ENCODE data around the gene CCL4L2.
"Not testable (repeated sequence)": the region's sequence is repeated elsewhere in the genome, so short reads cannot be mapped to it uniquely, and the experiment has no call there.

CCL4L2 gene

DNA sequence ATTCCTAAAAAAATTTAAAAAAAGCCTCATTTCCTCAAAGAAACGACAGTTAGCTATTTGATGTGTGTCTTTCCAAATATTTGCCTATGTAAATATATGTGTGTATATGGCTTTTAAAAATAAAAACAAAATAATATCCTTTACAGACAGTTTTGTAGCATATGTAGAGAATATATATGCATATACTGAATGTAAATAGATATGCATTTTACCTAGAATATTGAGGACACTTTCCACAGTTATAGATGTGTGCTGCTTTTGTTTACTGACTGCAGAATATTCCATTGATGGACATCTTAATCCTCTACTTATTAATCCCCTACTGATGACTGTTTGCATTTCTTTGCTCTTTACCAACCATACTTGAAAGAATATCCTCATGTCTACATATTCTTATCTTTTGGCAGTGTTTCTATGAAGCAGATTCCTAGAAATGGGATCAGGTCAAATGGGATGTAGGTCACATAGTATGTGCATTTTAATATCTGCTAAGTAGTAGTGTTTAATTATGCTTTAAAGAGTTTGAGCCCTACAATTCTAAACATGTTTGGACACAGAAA, 17.6 kb upstream of the CCL4L2 start:
- Histone ChIP-seq H3K9ac (ENCODE audit: low read length) (no peak overlapping the region), H3K27ac (ENCODE audit: low read depth, low read length, poor library complexity, severe bottlenecking) (no peak overlapping the region), H4K20me1 (ENCODE audit: insufficient read depth, low read length) (no peaks in the 10 kb centered on the region), H3F3A (ENCODE audit: insufficient read depth, low read length) (no peaks in the 10 kb centered on the region), H3K36me3 (ENCODE audit: insufficient read depth, low read length) (no peaks in the 10 kb centered on the region), H3K9me2 (ENCODE audit: low read depth, low read length) (no peaks in the 10 kb centered on the region), H3K79me2 (ENCODE audit: insufficient read depth, low read length) (no peaks in the 10 kb centered on the region), H2AFZ (ENCODE audit: low read length) (no peak overlapping the region), H3K4me1 (ENCODE audit: insufficient read depth, low read length, severe bottlenecking) (peaks cover 27% of the 10 kb centered on the region), H3K4me3 (ENCODE audit: low read depth, low read length, poor library complexity, severe bottlenecking) (no peak overlapping the region), H3K9me3 (ENCODE audit: low read length) (no peaks in the 10 kb centered on the region), H3K4me2 (ENCODE audit: low read length) (no peak overlapping the region), H3K27me3 (ENCODE audit: insufficient read depth, low read length) (no peaks in the 10 kb centered on the region)
- TF ChIP-seq EZH2 (IDR thresholded peaks at IDR 0.05; ENCODE audit: borderline replicate concordance, low read length) (no peak), CTCF (IDR thresholded peaks at IDR 0.05; ENCODE audit: low read length) (no peak)

DNA sequence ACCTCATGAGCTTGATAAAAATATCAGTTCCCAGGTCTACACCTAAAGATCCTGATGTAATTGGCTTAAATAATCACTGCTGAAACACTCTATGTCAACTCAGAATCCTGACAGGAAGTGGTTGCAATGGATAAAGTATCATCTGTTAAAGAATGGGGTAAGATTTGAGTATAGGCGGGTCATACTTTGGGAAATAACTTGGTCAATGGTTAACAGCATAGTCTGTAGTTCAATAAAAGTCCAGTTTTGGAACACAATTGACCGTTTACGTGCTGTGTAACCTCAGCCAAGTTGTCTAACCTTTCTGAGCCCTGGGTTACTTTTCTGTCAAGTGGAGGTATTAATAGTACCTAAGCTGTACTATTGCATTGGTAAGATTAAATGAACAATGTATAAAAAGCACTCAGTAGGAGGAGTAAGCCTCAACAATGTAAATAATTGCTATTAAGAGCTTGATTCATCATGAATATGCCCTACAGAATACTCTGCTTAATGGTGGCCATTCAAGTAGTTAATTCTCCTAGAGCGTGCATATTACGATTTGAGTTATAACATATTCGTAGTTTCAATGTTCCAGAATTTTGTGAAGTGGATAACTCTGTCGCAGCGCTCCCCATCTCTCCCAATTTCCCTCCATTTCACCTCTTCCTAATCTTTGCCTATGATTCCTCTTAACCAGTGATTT, 16.6 kb upstream of the CCL4L2 start:
- not testable (repeated sequence) for H3K27ac ChIP-seq (ENCODE audit: low read depth, low read length, poor library complexity, severe bottlenecking); H3K9ac ChIP-seq (ENCODE audit: low read length)

GRCh38 chr17:36194832-36195433, 15.9 kb upstream of the CCL4L2 start:
- Histone ChIP-seq H3K4me1 (ENCODE audit: insufficient read depth, low read length, severe bottlenecking) (peaks cover 28% of the 10 kb centered on the region), H3K27ac (ENCODE audit: low read depth, low read length, poor library complexity, severe bottlenecking) (peak overlapping the region; percentile 54)
- H3F3A ChIP-seq (ENCODE audit: insufficient read depth, low read length); H3K4me2 ChIP-seq (ENCODE audit: low read length); H3K27me3 ChIP-seq (ENCODE audit: insufficient read depth, low read length); H3K36me3 ChIP-seq (ENCODE audit: insufficient read depth, low read length); H3K9me3 ChIP-seq (ENCODE audit: low read length); H3K79me2 ChIP-seq (ENCODE audit: insufficient read depth, low read length); H4K20me1 ChIP-seq (ENCODE audit: insufficient read depth, low read length); H3K9me2 ChIP-seq (ENCODE audit: low read depth, low read length); H2AFZ ChIP-seq (ENCODE audit: low read length); H3K4me3 ChIP-seq (ENCODE audit: low read depth, low read length, poor library complexity, severe bottlenecking); H3K9ac ChIP-seq (ENCODE audit: low read length): not testable (repeated sequence)

More for the DNA sequence above, 16.6 kb upstream of the CCL4L2 start:
- H2AFZ ChIP-seq (ENCODE audit: low read length); H4K20me1 ChIP-seq (ENCODE audit: insufficient read depth, low read length); H3K4me2 ChIP-seq (ENCODE audit: low read length); H3F3A ChIP-seq (ENCODE audit: insufficient read depth, low read length); H3K36me3 ChIP-seq (ENCODE audit: insufficient read depth, low read length); H3K4me3 ChIP-seq (ENCODE audit: low read depth, low read length, poor library complexity, severe bottlenecking); H3K9me3 ChIP-seq (ENCODE audit: low read length); H3K9me2 ChIP-seq (ENCODE audit: low read depth, low read length); H3K79me2 ChIP-seq (ENCODE audit: insufficient read depth, low read length); H3K27me3 ChIP-seq (ENCODE audit: insufficient read depth, low read length): not testable (repeated sequence)
- H3K4me1 ChIP-seq (ENCODE audit: insufficient read depth, low read length, severe bottlenecking), result peaks cover 26% of the 10 kb centered on the region

DNA sequence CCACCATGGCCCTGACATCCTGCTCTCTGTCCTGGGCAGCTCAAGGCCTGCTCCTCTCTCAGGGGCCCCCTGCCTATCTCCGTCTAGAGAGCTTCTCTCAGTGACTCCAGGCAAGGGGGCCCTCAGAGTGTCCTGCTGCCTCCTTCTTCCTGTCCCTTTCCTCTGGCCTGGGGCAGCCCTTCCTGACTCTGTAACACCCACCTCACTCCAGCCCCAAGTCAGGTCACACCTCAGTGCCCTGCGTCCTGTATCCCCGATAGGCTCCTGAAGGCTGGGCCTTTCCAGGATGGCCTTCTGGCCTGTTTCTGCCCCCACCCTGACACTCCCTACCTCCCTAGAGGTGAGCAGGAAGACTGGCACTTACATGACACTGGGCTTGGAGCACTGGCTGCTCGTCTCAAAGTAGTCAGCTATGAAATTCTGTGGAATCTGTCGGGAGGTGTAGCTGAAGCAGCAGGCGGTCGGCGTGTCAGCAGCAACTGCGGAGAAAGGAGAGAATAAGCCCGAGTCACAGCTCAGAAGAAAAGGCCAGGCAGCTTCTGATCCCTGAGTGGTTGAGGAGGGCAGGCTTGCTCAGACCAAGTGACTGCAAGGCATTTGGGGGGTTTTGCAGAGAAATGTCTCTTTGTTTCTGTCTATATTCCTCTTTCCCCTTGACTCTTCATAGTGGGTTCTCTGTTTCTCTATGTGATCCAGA, 15.3 kb upstream of the CCL4L2 start:
- Histone ChIP-seq H2AFZ (ENCODE audit: low read length) (no peak overlapping the region), H3K79me2 (ENCODE audit: insufficient read depth, low read length) (no peaks in the 10 kb centered on the region), H3K27ac (ENCODE audit: low read depth, low read length, poor library complexity, severe bottlenecking) (peak overlapping the region; percentile 54), H3K27me3 (ENCODE audit: insufficient read depth, low read length) (no peaks in the 10 kb centered on the region), H3K9me2 (ENCODE audit: low read depth, low read length) (no peaks in the 10 kb centered on the region), H3K36me3 (ENCODE audit: insufficient read depth, low read length) (no peaks in the 10 kb centered on the region), H3K4me1 (ENCODE audit: insufficient read depth, low read length, severe bottlenecking) (peaks cover 28% of the 10 kb centered on the region), H3K9me3 (ENCODE audit: low read length) (no peaks in the 10 kb centered on the region), H3K4me2 (ENCODE audit: low read length) (peak overlapping the region; percentile 14; the same call in 1 of the 2 replicates), H4K20me1 (ENCODE audit: insufficient read depth, low read length) (no peaks in the 10 kb centered on the region), H3K4me3 (ENCODE audit: low read depth, low read length, poor library complexity, severe bottlenecking) (no peak overlapping the region), H3K9ac (ENCODE audit: low read length) (no peak overlapping the region), H3F3A (ENCODE audit: insufficient read depth, low read length) (no peaks in the 10 kb centered on the region)
- TF ChIP-seq EZH2 (IDR thresholded peaks at IDR 0.05; ENCODE audit: borderline replicate concordance, low read length) (no peak), CTCF (IDR thresholded peaks at IDR 0.05; ENCODE audit: low read length) (no peak)
